HG02798 (cell line): Measurements from ENCODE around the gene ISCU.

ENCODE experiments used
- ATAC-seq: cut with Tn5 transposase; IDR thresholded peaks from one replicate; pipeline ENCODE4 v1.9.1; 2021; ENCODE audit warnings: mild to moderate bottlenecking; ENCODE audit not compliant: unreplicated experiment, poor library complexity

ISCU gene

GRCh38 chr12:108599948-108600701 is 37.7 kb downstream of the ISCU start:
- ATAC-seq = no peak

GRCh38 chr12:108600702-108601007 is 38.3 kb downstream of the ISCU start:
- ATAC-seq = no peak

- ATAC-seq = no peak
Observed at GRCh38 chr12:108602209-108602705, 39.9 kb downstream of the ISCU start.

GRCh38 chr12:108602976-108603704 is 40.7 kb downstream of the ISCU start:
- ATAC-seq = no peak

GRCh38 chr12:108603743-108604142 is 41.3 kb downstream of the ISCU start:
- no peak for ATAC-seq

GRCh38 chr12:108604208-108604941 is 42.0 kb downstream of the ISCU start:
- ATAC-seq = no peak

- no peak for ATAC-seq
Observed at GRCh38 chr12:108605000-108605689, 42.7 kb downstream of the ISCU start.

- no peak for ATAC-seq
Observed at GRCh38 chr12:108605690-108606406, 43.5 kb downstream of the ISCU start.

- no peak for ATAC-seq
Observed at GRCh38 chr12:108606492-108606891, 44.1 kb downstream of the ISCU start.

- no peak for ATAC-seq
Observed at GRCh38 chr12:108607981-108608600, 45.7 kb downstream of the ISCU start.

GRCh38 chr12:108608616-108609015 is 46.2 kb downstream of the ISCU start:
- ATAC-seq = no peak

- no peak for ATAC-seq
Observed at GRCh38 chr12:108609537-108610335, 47.3 kb downstream of the ISCU start.

- no peak for ATAC-seq
Observed at GRCh38 chr12:108610336-108610815, 48.0 kb downstream of the ISCU start.

GRCh38 chr12:108610856-108611605 is 48.6 kb downstream of the ISCU start:
- no peak for ATAC-seq

GRCh38 chr12:108611884-108612415 is 49.6 kb downstream of the ISCU start:
- ATAC-seq = no peak

GRCh38 chr12:108612788-108613282 is 50.4 kb downstream of the ISCU start:
- ATAC-seq = no peak

- ATAC-seq = no peak
Observed at GRCh38 chr12:108613548-108613947, 51.2 kb downstream of the ISCU start.
